Fibroblast of lung (primary cell): ENCODE results near the gene YARS2. TPM values are rescaled to one million over a fixed set of nuclear protein-coding genes. Genes with fewer than 3 reads are reported as not detected.

Experiments
- DNase-seq, 2 donors: peaks; one replicate each; pipeline versions ENCODE4 v3.0.0 to v3.0.0-alpha.2; 2010; ENCODE audit warnings: low read depth in 2 of 2
- H2AFZ ChIP-seq: 2 replicates; pipeline ENCODE4 v1.5.1; 2012; ENCODE audit warnings: low read length, control low read depth, inconsistent platforms
- H3K27ac ChIP-seq: 2 replicates; pipeline ENCODE4 v1.5.1; 2011; ENCODE audit warnings: low read length, control low read depth; ENCODE audit not compliant: insufficient read depth
- H3K27me3 ChIP-seq: 2 replicates; pipeline ENCODE4 v1.5.1; 2011; ENCODE audit warnings: mild to moderate bottlenecking, low read length; ENCODE audit not compliant: control insufficient read depth, insufficient read depth
- H3K36me3 ChIP-seq: 2 replicates; pipeline ENCODE4 v1.5.1; 2011; ENCODE audit warnings: low read length; ENCODE audit not compliant: control insufficient read depth, insufficient read depth
- H3K4me1 ChIP-seq: 2 replicates; pipeline ENCODE4 v1.5.1; 2011; ENCODE audit warnings: low read length; ENCODE audit not compliant: control insufficient read depth, insufficient read depth; ENCODE audit errors: extremely low read depth
- H3K4me2 ChIP-seq: 2 replicates; pipeline ENCODE4 v1.5.1; 2011; ENCODE audit warnings: low read length, control low read depth; ENCODE audit not compliant: insufficient read depth; ENCODE audit errors: extremely low read depth
- H3K4me3 ChIP-seq, 4 experiments: fragments of 200-600 bp in 1 of 4; sonication (generic) in 1 of 4; replicated peaks in 1 of 4; 2 replicates each; pipeline ENCODE4 v1.5.1; 2011 to 2016; ENCODE audit warnings: low read length in 4 of 4, low read depth in 3 of 4, mild to moderate bottlenecking in 3 of 4, control low read depth in 2 of 4, inconsistent platforms in 1 of 4, mixed read lengths in 1 of 4; ENCODE audit not compliant: insufficient read depth in 1 of 4; ENCODE audit errors: control extremely low read depth in 1 of 4
- H3K79me2 ChIP-seq: 2 replicates; pipeline ENCODE4 v1.5.1; 2012; ENCODE audit warnings: mild to moderate bottlenecking, low read length, inconsistent platforms; ENCODE audit not compliant: control insufficient read depth, insufficient read depth
- H3K9ac ChIP-seq: 2 replicates; pipeline ENCODE4 v1.5.1; 2011; ENCODE audit warnings: mild to moderate bottlenecking, low read length, control low read depth; ENCODE audit not compliant: insufficient read depth
- H3K9me3 ChIP-seq: 2 replicates; pipeline ENCODE4 v1.5.1; 2012; ENCODE audit warnings: low read depth, low read length; ENCODE audit not compliant: control insufficient read depth, insufficient read depth
- H4K20me1 ChIP-seq: 2 replicates; pipeline ENCODE4 v1.5.1; 2011; ENCODE audit warnings: low read length; ENCODE audit not compliant: control insufficient read depth, insufficient read depth; ENCODE audit errors: extremely low read depth
- CTCF ChIP-seq, 2 donors: IDR thresholded peaks in 1 of 2; conservative IDR thresholded peaks in 1 of 2; 1 replicate in 1 of 2; 2 replicates in 1 of 2; pipeline ENCODE4 v1.5.1; 2011 to 2012; ENCODE audit warnings: low read length in 2 of 2, control low read depth in 1 of 2, inconsistent platforms in 1 of 2, low read depth in 1 of 2, mild to moderate bottlenecking in 1 of 2
- EZH2 ChIP-seq: IDR thresholded peaks from 2 replicates; pipeline ENCODE4 v1.5.1; 2012; ENCODE audit warnings: low read length, control low read depth, mild to moderate bottlenecking; ENCODE audit errors: missing control alignments
- polyA plus RNA-seq, 2 donors: library from polyadenylated mRNA; depleted of rRNA in 1 of 2; stranded (reverse) in 1 of 2; unstranded in 1 of 2; fragments of >200 nt; gene quantifications; 2 replicates each; pipeline ENCODE4 v1.2.1, GENCODE V29; 2011 to 2012; ENCODE audit warnings: missing spikeins in 1 of 2
- total RNA-seq: library from RNA; depleted of rRNA; stranded (reverse); fragments of >200 nt; gene quantifications from 2 replicates; pipeline ENCODE4 v1.2.1, GENCODE V29; 2014

YARS2 gene
- total and polyA plus RNA-seq, 2 donors (not counting 1 experiment from before 2014, with no cell fraction given) = 17.8 to 27.1 TPM

DNA sequence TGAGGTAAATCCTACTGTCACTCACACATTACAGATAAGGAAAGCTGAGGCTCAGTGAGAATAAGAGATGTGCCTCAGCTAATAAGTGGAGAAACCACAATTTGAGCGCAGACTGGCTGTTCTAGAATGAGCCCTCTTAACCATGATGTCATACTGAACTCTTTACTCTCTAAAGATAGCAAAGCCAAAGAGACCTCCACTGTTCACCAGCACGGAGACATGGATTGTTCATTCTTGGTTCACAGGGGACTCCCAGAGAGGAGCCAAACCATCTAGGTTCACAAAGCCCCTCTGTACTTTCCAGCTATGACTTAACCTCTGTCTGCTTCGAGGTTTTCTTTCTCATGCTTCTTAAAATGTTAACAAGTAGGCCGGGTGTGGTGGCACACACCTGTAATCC lies 32.7 kb upstream of the YARS2 start:
- Histone ChIP-seq H3K9ac (no peak overlapping the region), H3K9me3 (no peaks in the 10 kb centered on the region), H3K4me3 (no peak overlapping the region), H3K36me3 (no peaks in the 10 kb centered on the region), H3K27me3 (no peaks in the 10 kb centered on the region), H2AFZ (no peak overlapping the region), H3K4me2 (no peak overlapping the region), H3K27ac (no peak overlapping the region), H3K4me1 (no peaks in the 10 kb centered on the region), H4K20me1 (no peaks in the 10 kb centered on the region), H3K79me2 (no peaks in the 10 kb centered on the region)
- TF ChIP-seq CTCF (conservative IDR thresholded peaks at IDR 0.05 in 1 of 2, IDR thresholded peaks at IDR 0.05 in 1 of 2; ENCODE audit: low read depth in 1 of 2, low read length in 2 of 2) (no peak), EZH2 (no peak)
- no peak for DNase-seq

DNA sequence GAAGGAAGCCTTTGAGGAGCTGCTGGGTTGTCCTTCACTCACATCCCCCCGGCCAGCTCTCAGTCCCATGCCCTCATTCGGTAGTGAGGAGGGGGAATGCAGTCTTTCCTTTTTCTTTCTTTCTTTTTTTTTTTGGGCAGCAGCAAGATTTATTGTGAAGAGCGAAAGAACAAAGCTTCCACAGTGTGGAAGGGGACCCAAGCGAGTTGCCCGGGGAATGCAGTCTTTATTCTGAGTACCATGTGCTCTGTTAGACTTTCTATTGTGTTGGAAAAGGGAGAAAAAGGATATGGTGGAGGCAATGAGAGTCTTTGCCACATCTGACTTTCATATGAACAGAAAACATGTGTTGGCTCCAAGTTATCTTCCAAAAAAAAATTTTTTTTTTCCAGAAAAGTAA lies 29.9 kb upstream of the YARS2 start:
- DNase-seq = no peak
- Histone ChIP-seq H3K4me1 (no peaks in the 10 kb centered on the region), H3K4me2 (no peak overlapping the region), H3K4me3 (no peak overlapping the region), H3K9ac (no peak overlapping the region), H3K36me3 (no peaks in the 10 kb centered on the region), H3K27me3 (no peaks in the 10 kb centered on the region), H2AFZ (no peak overlapping the region), H3K27ac (no peak overlapping the region), H4K20me1 (no peaks in the 10 kb centered on the region), H3K9me3 (no peaks in the 10 kb centered on the region), H3K79me2 (no peaks in the 10 kb centered on the region)
- TF ChIP-seq CTCF (conservative IDR thresholded peaks at IDR 0.05 in 1 of 2, IDR thresholded peaks at IDR 0.05 in 1 of 2; ENCODE audit: low read depth in 1 of 2, low read length in 2 of 2) (no peak), EZH2 (no peak)

DNA sequence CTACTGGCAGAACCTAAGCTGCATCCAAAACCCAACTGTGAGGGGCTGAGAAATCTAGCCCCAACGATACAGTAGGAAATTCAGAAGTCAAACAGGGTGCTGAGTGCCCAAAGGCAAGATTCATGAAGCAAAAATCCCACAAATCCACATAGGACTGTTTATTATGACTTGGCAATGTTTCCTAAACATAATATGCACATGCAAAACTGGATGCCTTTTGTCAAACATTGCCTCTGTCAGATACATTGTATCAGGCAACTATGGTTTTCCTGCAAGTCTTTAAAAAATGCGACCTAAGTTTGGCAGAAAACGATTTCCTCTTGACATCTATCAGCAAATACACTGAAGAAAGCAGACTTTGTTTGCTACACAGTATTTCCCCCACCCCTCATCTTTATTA lies 27.3 kb upstream of the YARS2 start:
- Histone ChIP-seq H4K20me1 (no peaks in the 10 kb centered on the region), H3K36me3 (no peaks in the 10 kb centered on the region), H3K9me3 (no peaks in the 10 kb centered on the region), H3K4me1 (no peaks in the 10 kb centered on the region), H3K4me2 (no peak overlapping the region), H2AFZ (no peak overlapping the region), H3K9ac (no peak overlapping the region), H3K27me3 (no peaks in the 10 kb centered on the region), H3K27ac (no peak overlapping the region), H3K79me2 (no peaks in the 10 kb centered on the region), H3K4me3 (no peak overlapping the region)
- TF ChIP-seq CTCF (conservative IDR thresholded peaks at IDR 0.05 in 1 of 2, IDR thresholded peaks at IDR 0.05 in 1 of 2; ENCODE audit: low read depth in 1 of 2, low read length in 2 of 2) (no peak), EZH2 (no peak)
- no peak for DNase-seq
